Retinal pigment epithelial cell (primary cell): ENCODE results near the gene TRAF7.
A peak's percentile ranks its signal among the peaks of the same experiment; 100 is the strongest.

Source experiments
- DNase-seq: peaks from one replicate; pipeline ENCODE4 v3.0.0-alpha.2; 2010; ENCODE audit warnings: low read depth
- H3K4me3 ChIP-seq: 2 replicates; pipeline ENCODE4 v1.5.1; 2011; ENCODE audit warnings: mild to moderate bottlenecking, low read length, control low read depth, moderate library complexity
- CTCF ChIP-seq: conservative IDR thresholded peaks from 2 replicates; pipeline ENCODE4 v1.5.1; 2011; ENCODE audit warnings: low read depth, low read length, control low read depth, inconsistent platforms

The TRAF7 gene

GRCh38 chr16:2206420-2206779 lies 50.8 kb downstream of the TRAF7 start:
- no peak for DNase-seq
- peak overlapping the region; percentile 89 for H3K4me3 ChIP-seq
- TF ChIP-seq CTCF: no peak

GRCh38 chr16:2206780-2207433 lies 51.3 kb downstream of the TRAF7 start:
- no peak for DNase-seq
- no peak overlapping the region for H3K4me3 ChIP-seq
- no peak for TF ChIP-seq CTCF

GRCh38 chr16:2207872-2208271 lies 52.3 kb downstream of the TRAF7 start:
- H3K4me3 ChIP-seq: no peak overlapping the region
- no peak for DNase-seq
- no peak for TF ChIP-seq CTCF

- DNase-seq: no peak
- TF ChIP-seq CTCF: no peak
- H3K4me3 ChIP-seq: no peak overlapping the region
Measured at GRCh38 chr16:2208308-2208707, 52.7 kb downstream of the TRAF7 start.

- H3K4me3 ChIP-seq: no peak overlapping the region
- DNase-seq: no peak
- TF ChIP-seq CTCF: no peak
Measured at GRCh38 chr16:2208772-2209171, 53.2 kb downstream of the TRAF7 start.

GRCh38 chr16:2209258-2210008 lies 53.9 kb downstream of the TRAF7 start:
- TF ChIP-seq CTCF: no peak
- no peak for DNase-seq
- no peak overlapping the region for H3K4me3 ChIP-seq

- no peak for TF ChIP-seq CTCF
- H3K4me3 ChIP-seq: no peak overlapping the region
Measured at GRCh38 chr16:2210009-2210332, 54.4 kb downstream of the TRAF7 start.

More at GRCh38 chr16:2210009-2210332, 54.4 kb downstream of the TRAF7 start:
- no peak for DNase-seq
